HCT116 (cell line): ENCODE measurements around the gene MLLT3.

Experiments used
- CBX3 ChIP-seq: IDR thresholded peaks from 2 replicates; pipeline ENCODE4 v1.6.1; 2012; ENCODE audit warnings: low read depth
- CTCF ChIP-seq, 3 experiments: fragments of 200-600 bp in 1 of 3; sonication (generic) in 1 of 3; IDR thresholded peaks in 2 of 3; conservative IDR thresholded peaks in 1 of 3; 2 replicates each; pipeline ENCODE4 v1.5.1; 2012 to 2017; ENCODE audit warnings: low read depth in 2 of 3, low read length in 2 of 3, antibody characterized with exemption in 1 of 3, borderline replicate concordance in 1 of 3, control low read depth in 1 of 3, mild to moderate bottlenecking in 1 of 3, mixed read lengths in 1 of 3, mixed run types in 1 of 3, moderate library complexity in 1 of 3; ENCODE audit not compliant: insufficient read depth in 1 of 3
- EZH2 ChIP-seq: fragments of 200-600 bp; sonication (generic); IDR thresholded peaks from 2 replicates; pipeline ENCODE4 v1.6.1; 2017; ENCODE audit warnings: antibody characterized with exemption, mixed run types
- MAX ChIP-seq: IDR thresholded peaks from 2 replicates; pipeline ENCODE4 v1.6.1; 2012
- POLR2A ChIP-seq: IDR thresholded peaks from 2 replicates; pipeline ENCODE4 v1.7.0; 2011; ENCODE audit warnings: borderline replicate concordance; ENCODE audit not compliant: insufficient read depth, insufficient read length; ENCODE audit errors: extremely low read depth
- POLR2AphosphoS5 ChIP-seq: IDR thresholded peaks from 2 replicates; pipeline ENCODE4 v1.6.1; 2011; ENCODE audit warnings: mild to moderate bottlenecking, low read depth, low read length, moderate library complexity
- REST ChIP-seq: IDR thresholded peaks from 2 replicates; pipeline ENCODE4 v1.6.1; 2012; ENCODE audit warnings: low read depth
- SIN3A ChIP-seq: IDR thresholded peaks from 2 replicates; pipeline ENCODE4 v1.6.1; 2012; ENCODE audit warnings: low read depth
- SP1 ChIP-seq: IDR thresholded peaks from 2 replicates; pipeline ENCODE4 v1.6.1; 2012; ENCODE audit warnings: low read depth
- TCF7L2 ChIP-seq: IDR thresholded peaks from 2 replicates; pipeline ENCODE4 v1.7.0; 2011; ENCODE audit warnings: borderline replicate concordance, inconsistent platforms; ENCODE audit not compliant: insufficient read depth, insufficient read length; ENCODE audit errors: extremely low read depth
- YY1 ChIP-seq: IDR thresholded peaks from 2 replicates; pipeline ENCODE4 v1.6.1; 2011; ENCODE audit warnings: low read length, low read depth, moderate library complexity, mild to moderate bottlenecking; ENCODE audit not compliant: insufficient replicate concordance; ENCODE audit errors: extremely low read depth
- ZFX ChIP-seq: fragments of 450-650 bp; IDR thresholded peaks from 2 replicates; pipeline ENCODE4 v1.6.1; 2017

GRCh38 chr9:20550326-20550725, 72.0 kb downstream of the MLLT3 start:
- TF ChIP-seq EZH2 (no peak), TCF7L2 (no peak), CBX3 (no peak), ZFX (no peak), CTCF (IDR thresholded peaks at IDR 0.05 in 2 of 3, conservative IDR thresholded peaks at IDR 0.05 in 1 of 3; ENCODE audit: borderline replicate concordance in 1 of 3, insufficient read depth in 1 of 3, low read depth in 2 of 3, low read length in 2 of 3) (no peak), POLR2A (no peak), POLR2AphosphoS5 (no peak), YY1 (no peak), MAX (no peak), SIN3A (no peak), SP1 (no peak), REST (no peak)
